Endothelial cell of umbilical vein (primary cell): ENCODE results near the gene PLEKHF1. TPM values are rescaled to one million over a fixed set of nuclear protein-coding genes. Genes with fewer than 3 reads are reported as not detected.

Experiments
- BruUV-seq: library from RNA; stranded (reverse); fragments of 400-500 nt; replicated peaks from 2 replicates; lab custom pipeline; 2021; lab: Mats Ljungman, UMichigan
- CTCF ChIA-PET: fragments of 300-600, 350-600 bp; sonication (Branson Sonifier 250); formaldehyde crosslinking; loops from one replicate; lab custom pipeline; 2021; ENCODE audit warnings: antibody characterized with exemption, inconsistent platforms; lab: Charles Lee
- POLR2A ChIA-PET: fragments of 300-600, 350-600 bp; sonication (Branson Sonifier 250); formaldehyde crosslinking; loops from one replicate; lab custom pipeline; 2021; ENCODE audit warnings: antibody characterized with exemption, inconsistent platforms; lab: Charles Lee
- DNase-seq: peaks from one replicate; pipeline ENCODE4 v3.0.0-alpha.2; 2011; ENCODE audit warnings: low read depth, low spot score
- FAIRE-seq: peaks from 2 replicates; lab custom pipeline; 2011; peaks lifted over from hg19 to GRCh38; lab: Jason Lieb, UNC
- H2AFZ ChIP-seq: 2 replicates; pipeline ENCODE4 v1.6.0; 2012; ENCODE audit warnings: low read depth, low read length, control low read depth, inconsistent platforms
- H3K27ac ChIP-seq: 2 replicates; pipeline ENCODE4 v1.5.1; 2011; ENCODE audit warnings: low read depth, mild to moderate bottlenecking, control low read depth, low read length, moderate library complexity; ENCODE audit not compliant: insufficient read depth
- H3K27me3 ChIP-seq, 2 experiments: 2 replicates each; pipeline versions ENCODE4 v1.6.0 to v1.6.1; 2011; ENCODE audit warnings: low read length in 2 of 2, mixed read lengths in 1 of 2; ENCODE audit not compliant: control insufficient read depth in 2 of 2, insufficient read depth in 2 of 2
- H3K36me3 ChIP-seq, 2 experiments: 2 replicates in 1 of 2; 3 replicates in 1 of 2; pipeline ENCODE4 v1.5.1; 2011; ENCODE audit warnings: low read length in 2 of 2, mild to moderate bottlenecking in 1 of 2, moderate library complexity in 1 of 2; ENCODE audit not compliant: control insufficient read depth in 2 of 2, insufficient read depth in 2 of 2; ENCODE audit errors: extremely low read depth in 1 of 2
- H3K4me1 ChIP-seq: 3 replicates; pipeline ENCODE4 v1.5.1; 2011; ENCODE audit warnings: mild to moderate bottlenecking, low read length; ENCODE audit not compliant: control insufficient read depth, insufficient read depth; ENCODE audit errors: extremely low read depth
- H3K4me2 ChIP-seq: 2 replicates; pipeline ENCODE4 v1.6.1; 2011; ENCODE audit warnings: low read length, control low read depth, mixed read lengths; ENCODE audit not compliant: insufficient read depth
- H3K4me3 ChIP-seq, 3 experiments: fragments of 200-600 bp in 1 of 3; sonication (generic), shearing (Covaris generic) in 1 of 3; replicated peaks in 1 of 3; 2 replicates each; pipeline ENCODE4 v1.5.1; 2011 to 2016; ENCODE audit warnings: control low read depth in 3 of 3, low read length in 3 of 3, mild to moderate bottlenecking in 2 of 3, inconsistent platforms in 1 of 3, low read depth in 1 of 3, moderate library complexity in 1 of 3; ENCODE audit not compliant: insufficient read depth in 1 of 3
- H3K79me2 ChIP-seq: 2 replicates; pipeline ENCODE4 v1.6.0; 2012; ENCODE audit warnings: low read length, inconsistent platforms; ENCODE audit not compliant: control insufficient read depth, insufficient read depth
- H3K9ac ChIP-seq: replicated peaks from 2 replicates; pipeline ENCODE3; 2011; ENCODE audit warnings: low read length, control low read depth; ENCODE audit not compliant: insufficient read depth; ENCODE audit errors: extremely low read depth
- H3K9me1 ChIP-seq: replicated peaks from 3 replicates; pipeline ENCODE4 v1.6.0; 2011; ENCODE audit warnings: mild to moderate bottlenecking, low read length; ENCODE audit not compliant: control insufficient read depth, insufficient read depth; ENCODE audit errors: extremely low read depth
- H3K9me3 ChIP-seq: replicated peaks from 2 replicates; pipeline ENCODE4 v1.5.1; 2012; ENCODE audit warnings: low read length, inconsistent platforms; ENCODE audit not compliant: control insufficient read depth, insufficient read depth
- H4K20me1 ChIP-seq: replicated peaks from 2 replicates; pipeline ENCODE3; 2011; ENCODE audit warnings: mild to moderate bottlenecking, low read length; ENCODE audit not compliant: control insufficient read depth, insufficient read depth; ENCODE audit errors: extremely low read depth
- EZH2 ChIP-seq: IDR thresholded peaks from 2 replicates; pipeline ENCODE4 v1.6.1; 2012; ENCODE audit warnings: borderline replicate concordance, low read depth, mild to moderate bottlenecking, moderate library complexity, low read length, inconsistent platforms; ENCODE audit not compliant: severe bottlenecking
- FOS ChIP-seq: IDR thresholded peaks from 2 replicates; pipeline ENCODE4 v1.6.1; 2011; ENCODE audit warnings: mild to moderate bottlenecking, low read length, moderate library complexity, borderline replicate concordance; ENCODE audit not compliant: insufficient read depth
- GATA2 ChIP-seq: IDR thresholded peaks from 2 replicates; pipeline ENCODE4 v1.7.0; 2011; ENCODE audit warnings: low read depth, mild to moderate bottlenecking, moderate library complexity, mixed read lengths, low read length; ENCODE audit not compliant: insufficient read length, insufficient read depth
- JUN ChIP-seq: IDR thresholded peaks from 2 replicates; pipeline ENCODE4 v1.6.1; 2011; ENCODE audit warnings: borderline replicate concordance, low read depth; ENCODE audit not compliant: insufficient read length, insufficient read depth
- MAX ChIP-seq: IDR thresholded peaks from 2 replicates; pipeline ENCODE4 v1.6.1; 2011; ENCODE audit not compliant: insufficient read depth, insufficient read length
- MYC ChIP-seq: IDR thresholded peaks from one replicate; pipeline ENCODE4 v1.6.1; 2011; ENCODE audit warnings: mild to moderate bottlenecking, low read depth, low read length
- POLR2A ChIP-seq: IDR thresholded peaks from 2 replicates; pipeline ENCODE4 v1.6.1; 2012; ENCODE audit warnings: low read depth, mild to moderate bottlenecking, control low read depth, low read length
- POLR2AphosphoS5 ChIP-seq: IDR thresholded peaks from 2 replicates; pipeline ENCODE4 v1.6.1; 2012; ENCODE audit warnings: low read depth, mild to moderate bottlenecking, control low read depth, low read length, moderate library complexity; ENCODE audit not compliant: insufficient read depth
- dilution Hi-C: fragments of 300-500 bp; cut with MboI; formaldehyde crosslinking; loops from one replicate; pipeline ENCODE4 v1.15.0; 2019; ENCODE audit warnings: low sequenced_read_pairs; ENCODE audit not compliant: extremely low pct_ligation_motif_present
- intact Hi-C: fragments of 100-400 bp; cut with micrococcal nuclease; formaldehyde crosslinking; loops from one replicate; pipeline ENCODE4 v1.10.0; 2022
- polyA plus RNA-seq, 4 experiments: library from polyadenylated mRNA; depleted of rRNA in 3 of 4; stranded (reverse) in 3 of 4; unstranded in 1 of 4; fragments of >200 nt; gene quantifications; 2 replicates each; pipeline versions ENCODE4 v1.2.1 to v1.2.3, GENCODE V29; 2011 to 2012; ENCODE audit warnings: missing spikeins in 1 of 4
- total RNA-seq: library from RNA; stranded (reverse); gene quantifications from 2 replicates; pipeline ENCODE4 v1.2.3, GENCODE V29; 2021
- TF ChIP-seq, protein P1 (sequence below), 2 donors: IDR thresholded peaks; 1 replicate in 1 of 2; 2 replicates in 1 of 2; pipeline ENCODE4 v1.5.1; 2011; ENCODE audit warnings: low read length in 2 of 2, mild to moderate bottlenecking in 2 of 2, moderate library complexity in 2 of 2, control low read depth in 1 of 2, inconsistent platforms in 1 of 2, low read depth in 1 of 2; ENCODE audit not compliant: insufficient read depth in 1 of 2; ENCODE audit errors: extremely low read depth in 1 of 2

Gene PLEKHF1
- total and polyA plus RNA-seq, 2 donors (not counting 3 experiments of a cell fraction or from before 2014, with no cell fraction given) = 5.5 TPM

GRCh38 chr19:29672319-29672932, 7.2 kb downstream of the PLEKHF1 start:
- Histone ChIP-seq H3K4me2 (no peak overlapping the region), H3K9me1 (no peaks in the 10 kb centered on the region), H3K9ac (no peak overlapping the region), H2AFZ (no peak overlapping the region), H3K4me1 (peaks cover under 1% of the 10 kb centered on the region), H3K27me3 (no peaks in the 10 kb centered on the region), H4K20me1 (no peaks in the 10 kb centered on the region), H3K9me3 (no peaks in the 10 kb centered on the region), H3K79me2 (no peaks in the 10 kb centered on the region), H3K36me3 (peaks cover 0 to 14% of the 10 kb centered on the region in 2 experiments), H3K27ac (no peak overlapping the region), H3K4me3 (no peak overlapping the region)
- FAIRE-seq (no peak), DNase-seq (no peak)
- CTCF ChIA-PET = interaction anchor here (1.2 to 2.2 kb wide), 5 partner anchors 10 to 87 kb away, joined by 3 to 9 read pairs (median 5); no protein-coding TSS in a partner anchor
- dilution Hi-C loops = no loop called here
- TF ChIP-seq MAX (no peak), JUN (no peak), MYC (no peak), POLR2AphosphoS5 (no peak), GATA2 (no peak), EZH2 (no peak), POLR2A (no peak), FOS (no peak)
- TF ChIP-seq, protein P1, sequence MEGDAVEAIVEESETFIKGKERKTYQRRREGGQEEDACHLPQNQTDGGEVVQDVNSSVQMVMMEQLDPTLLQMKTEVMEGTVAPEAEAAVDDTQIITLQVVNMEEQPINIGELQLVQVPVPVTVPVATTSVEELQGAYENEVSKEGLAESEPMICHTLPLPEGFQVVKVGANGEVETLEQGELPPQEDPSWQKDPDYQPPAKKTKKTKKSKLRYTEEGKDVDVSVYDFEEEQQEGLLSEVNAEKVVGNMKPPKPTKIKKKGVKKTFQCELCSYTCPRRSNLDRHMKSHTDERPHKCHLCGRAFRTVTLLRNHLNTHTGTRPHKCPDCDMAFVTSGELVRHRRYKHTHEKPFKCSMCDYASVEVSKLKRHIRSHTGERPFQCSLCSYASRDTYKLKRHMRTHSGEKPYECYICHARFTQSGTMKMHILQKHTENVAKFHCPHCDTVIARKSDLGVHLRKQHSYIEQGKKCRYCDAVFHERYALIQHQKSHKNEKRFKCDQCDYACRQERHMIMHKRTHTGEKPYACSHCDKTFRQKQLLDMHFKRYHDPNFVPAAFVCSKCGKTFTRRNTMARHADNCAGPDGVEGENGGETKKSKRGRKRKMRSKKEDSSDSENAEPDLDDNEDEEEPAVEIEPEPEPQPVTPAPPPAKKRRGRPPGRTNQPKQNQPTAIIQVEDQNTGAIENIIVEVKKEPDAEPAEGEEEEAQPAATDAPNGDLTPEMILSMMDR (IDR thresholded peaks at IDR 0.05; ENCODE audit: extremely low read depth in 1 of 2, insufficient read depth in 1 of 2, low read depth in 1 of 2, low read length in 2 of 2) = no peak
- BruUV-seq = no TSS peak
- intact Hi-C loops = no loop called here
- POLR2A ChIA-PET = no interaction called here
